Measurements from ENCODE around the gene ABCG4. TPM values are rescaled to one million over a fixed set of nuclear protein-coding genes. Genes with fewer than 3 reads are reported as not detected.

The ABCG4 gene
- total and polyA plus RNA-seq, 2 experiments from 2014 or later = 0.58 to 1.0 TPM

DNA sequence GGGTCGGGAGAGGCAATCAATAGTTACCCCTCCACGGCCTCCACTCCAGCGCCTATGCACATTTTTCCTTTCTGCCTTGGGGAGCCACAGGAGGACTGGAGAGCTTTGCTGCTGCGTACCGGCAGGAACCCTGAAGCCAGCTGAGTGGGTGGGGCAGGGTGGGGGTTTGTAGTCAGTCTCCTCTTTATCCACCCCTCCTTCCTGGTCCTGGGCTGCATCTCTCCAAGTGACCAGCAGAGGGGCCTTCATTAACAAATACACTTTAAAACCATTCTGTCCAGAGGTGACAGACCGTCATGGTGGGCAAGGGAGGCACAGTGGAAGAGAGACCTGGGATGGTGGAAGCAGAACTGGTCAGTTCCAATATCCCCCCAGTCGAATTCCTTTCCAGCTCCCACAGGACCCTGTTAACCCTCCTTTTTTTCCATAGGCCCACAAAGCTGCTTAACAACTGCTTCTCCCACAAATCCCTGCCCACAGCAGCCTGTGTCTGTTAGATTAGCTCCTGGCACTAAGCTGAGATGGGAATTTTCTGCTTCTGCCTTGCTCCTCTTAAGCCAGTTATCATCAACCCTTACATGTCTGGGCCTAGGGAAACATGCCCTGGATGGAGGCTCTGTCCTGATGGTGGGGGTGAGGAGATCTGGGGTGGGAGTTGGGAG, 3.9 kb upstream of the ABCG4 start:
- no peaks in the 10 kb centered on the region for H3K79me2 ChIP-seq (replicated peaks; ENCODE audit: insufficient read depth)
- TF ChIP-seq, protein P1, sequence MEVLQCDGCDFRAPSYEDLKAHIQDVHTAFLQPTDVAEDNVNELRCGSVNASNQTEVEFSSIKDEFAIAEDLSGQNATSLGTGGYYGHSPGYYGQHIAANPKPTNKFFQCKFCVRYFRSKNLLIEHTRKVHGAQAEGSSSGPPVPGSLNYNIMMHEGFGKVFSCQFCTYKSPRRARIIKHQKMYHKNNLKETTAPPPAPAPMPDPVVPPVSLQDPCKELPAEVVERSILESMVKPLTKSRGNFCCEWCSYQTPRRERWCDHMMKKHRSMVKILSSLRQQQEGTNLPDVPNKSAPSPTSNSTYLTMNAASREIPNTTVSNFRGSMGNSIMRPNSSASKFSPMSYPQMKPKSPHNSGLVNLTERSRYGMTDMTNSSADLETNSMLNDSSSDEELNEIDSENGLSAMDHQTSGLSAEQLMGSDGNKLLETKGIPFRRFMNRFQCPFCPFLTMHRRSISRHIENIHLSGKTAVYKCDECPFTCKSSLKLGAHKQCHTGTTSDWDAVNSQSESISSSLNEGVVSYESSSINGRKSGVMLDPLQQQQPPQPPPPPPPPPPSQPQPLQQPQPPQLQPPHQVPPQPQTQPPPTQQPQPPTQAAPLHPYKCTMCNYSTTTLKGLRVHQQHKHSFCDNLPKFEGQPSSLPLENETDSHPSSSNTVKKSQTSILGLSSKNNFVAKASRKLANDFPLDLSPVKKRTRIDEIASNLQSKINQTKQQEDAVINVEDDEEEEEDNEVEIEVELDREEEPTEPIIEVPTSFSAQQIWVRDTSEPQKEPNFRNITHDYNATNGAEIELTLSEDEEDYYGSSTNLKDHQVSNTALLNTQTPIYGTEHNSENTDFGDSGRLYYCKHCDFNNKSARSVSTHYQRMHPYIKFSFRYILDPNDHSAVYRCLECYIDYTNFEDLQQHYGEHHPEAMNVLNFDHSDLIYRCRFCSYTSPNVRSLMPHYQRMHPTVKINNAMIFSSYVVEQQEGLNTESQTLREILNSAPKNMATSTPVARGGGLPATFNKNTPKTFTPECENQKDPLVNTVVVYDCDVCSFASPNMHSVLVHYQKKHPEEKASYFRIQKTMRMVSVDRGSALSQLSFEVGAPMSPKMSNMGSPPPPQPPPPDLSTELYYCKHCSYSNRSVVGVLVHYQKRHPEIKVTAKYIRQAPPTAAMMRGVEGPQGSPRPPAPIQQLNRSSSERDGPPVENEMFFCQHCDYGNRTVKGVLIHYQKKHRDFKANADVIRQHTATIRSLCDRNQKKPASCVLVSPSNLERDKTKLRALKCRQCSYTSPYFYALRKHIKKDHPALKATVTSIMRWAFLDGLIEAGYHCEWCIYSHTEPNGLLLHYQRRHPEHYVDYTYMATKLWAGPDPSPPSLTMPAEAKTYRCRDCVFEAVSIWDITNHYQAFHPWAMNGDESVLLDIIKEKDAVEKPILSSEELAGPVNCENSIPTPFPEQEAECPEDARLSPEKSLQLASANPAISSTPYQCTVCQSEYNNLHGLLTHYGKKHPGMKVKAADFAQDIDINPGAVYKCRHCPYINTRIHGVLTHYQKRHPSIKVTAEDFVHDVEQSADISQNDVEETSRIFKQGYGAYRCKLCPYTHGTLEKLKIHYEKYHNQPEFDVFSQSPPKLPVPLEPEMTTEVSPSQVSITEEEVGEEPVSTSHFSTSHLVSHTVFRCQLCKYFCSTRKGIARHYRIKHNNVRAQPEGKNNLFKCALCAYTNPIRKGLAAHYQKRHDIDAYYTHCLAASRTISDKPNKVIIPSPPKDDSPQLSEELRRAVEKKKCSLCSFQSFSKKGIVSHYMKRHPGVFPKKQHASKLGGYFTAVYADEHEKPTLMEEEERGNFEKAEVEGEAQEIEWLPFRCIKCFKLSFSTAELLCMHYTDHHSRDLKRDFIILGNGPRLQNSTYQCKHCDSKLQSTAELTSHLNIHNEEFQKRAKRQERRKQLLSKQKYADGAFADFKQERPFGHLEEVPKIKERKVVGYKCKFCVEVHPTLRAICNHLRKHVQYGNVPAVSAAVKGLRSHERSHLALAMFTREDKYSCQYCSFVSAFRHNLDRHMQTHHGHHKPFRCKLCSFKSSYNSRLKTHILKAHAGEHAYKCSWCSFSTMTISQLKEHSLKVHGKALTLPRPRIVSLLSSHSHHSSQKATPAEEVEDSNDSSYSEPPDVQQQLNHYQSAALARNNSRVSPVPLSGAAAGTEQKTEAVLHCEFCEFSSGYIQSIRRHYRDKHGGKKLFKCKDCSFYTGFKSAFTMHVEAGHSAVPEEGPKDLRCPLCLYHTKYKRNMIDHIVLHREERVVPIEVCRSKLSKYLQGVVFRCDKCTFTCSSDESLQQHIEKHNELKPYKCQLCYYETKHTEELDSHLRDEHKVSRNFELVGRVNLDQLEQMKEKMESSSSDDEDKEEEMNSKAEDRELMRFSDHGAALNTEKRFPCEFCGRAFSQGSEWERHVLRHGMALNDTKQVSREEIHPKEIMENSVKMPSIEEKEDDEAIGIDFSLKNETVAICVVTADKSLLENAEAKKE (CRISPR knock-in tag; IDR thresholded peaks at IDR 0.05) = no peak
- no peak for TF ChIP-seq CREB1 (CRISPR knock-in tag; IDR thresholded peaks at IDR 0.05; ENCODE audit: low read depth)
- TF ChIP-seq EZH2phosphoT487 (IDR thresholded peaks at IDR 0.05; ENCODE audit: unreplicated experiment) = no peak
- TF ChIP-seq ZNF331 (CRISPR knock-in tag; IDR thresholded peaks at IDR 0.05; ENCODE audit: low read depth) = no peak
- TF ChIP-seq JUNB (IDR thresholded peaks at IDR 0.05; ENCODE audit: unreplicated experiment) = no peak
- no peak for TF ChIP-seq STAT1 (IDR thresholded peaks at IDR 0.05; ENCODE audit: unreplicated experiment)
- peak; percentile 7 for TF ChIP-seq EZH2 (IDR thresholded peaks at IDR 0.05; ENCODE audit: low read depth, unreplicated experiment)
- TF ChIP-seq, protein P2, sequence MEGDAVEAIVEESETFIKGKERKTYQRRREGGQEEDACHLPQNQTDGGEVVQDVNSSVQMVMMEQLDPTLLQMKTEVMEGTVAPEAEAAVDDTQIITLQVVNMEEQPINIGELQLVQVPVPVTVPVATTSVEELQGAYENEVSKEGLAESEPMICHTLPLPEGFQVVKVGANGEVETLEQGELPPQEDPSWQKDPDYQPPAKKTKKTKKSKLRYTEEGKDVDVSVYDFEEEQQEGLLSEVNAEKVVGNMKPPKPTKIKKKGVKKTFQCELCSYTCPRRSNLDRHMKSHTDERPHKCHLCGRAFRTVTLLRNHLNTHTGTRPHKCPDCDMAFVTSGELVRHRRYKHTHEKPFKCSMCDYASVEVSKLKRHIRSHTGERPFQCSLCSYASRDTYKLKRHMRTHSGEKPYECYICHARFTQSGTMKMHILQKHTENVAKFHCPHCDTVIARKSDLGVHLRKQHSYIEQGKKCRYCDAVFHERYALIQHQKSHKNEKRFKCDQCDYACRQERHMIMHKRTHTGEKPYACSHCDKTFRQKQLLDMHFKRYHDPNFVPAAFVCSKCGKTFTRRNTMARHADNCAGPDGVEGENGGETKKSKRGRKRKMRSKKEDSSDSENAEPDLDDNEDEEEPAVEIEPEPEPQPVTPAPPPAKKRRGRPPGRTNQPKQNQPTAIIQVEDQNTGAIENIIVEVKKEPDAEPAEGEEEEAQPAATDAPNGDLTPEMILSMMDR (conservative IDR thresholded peaks at IDR 0.05; ENCODE audit: low read depth in 2 of 2) = peak; percentile 46 to 69
- TF ChIP-seq, protein P3, sequence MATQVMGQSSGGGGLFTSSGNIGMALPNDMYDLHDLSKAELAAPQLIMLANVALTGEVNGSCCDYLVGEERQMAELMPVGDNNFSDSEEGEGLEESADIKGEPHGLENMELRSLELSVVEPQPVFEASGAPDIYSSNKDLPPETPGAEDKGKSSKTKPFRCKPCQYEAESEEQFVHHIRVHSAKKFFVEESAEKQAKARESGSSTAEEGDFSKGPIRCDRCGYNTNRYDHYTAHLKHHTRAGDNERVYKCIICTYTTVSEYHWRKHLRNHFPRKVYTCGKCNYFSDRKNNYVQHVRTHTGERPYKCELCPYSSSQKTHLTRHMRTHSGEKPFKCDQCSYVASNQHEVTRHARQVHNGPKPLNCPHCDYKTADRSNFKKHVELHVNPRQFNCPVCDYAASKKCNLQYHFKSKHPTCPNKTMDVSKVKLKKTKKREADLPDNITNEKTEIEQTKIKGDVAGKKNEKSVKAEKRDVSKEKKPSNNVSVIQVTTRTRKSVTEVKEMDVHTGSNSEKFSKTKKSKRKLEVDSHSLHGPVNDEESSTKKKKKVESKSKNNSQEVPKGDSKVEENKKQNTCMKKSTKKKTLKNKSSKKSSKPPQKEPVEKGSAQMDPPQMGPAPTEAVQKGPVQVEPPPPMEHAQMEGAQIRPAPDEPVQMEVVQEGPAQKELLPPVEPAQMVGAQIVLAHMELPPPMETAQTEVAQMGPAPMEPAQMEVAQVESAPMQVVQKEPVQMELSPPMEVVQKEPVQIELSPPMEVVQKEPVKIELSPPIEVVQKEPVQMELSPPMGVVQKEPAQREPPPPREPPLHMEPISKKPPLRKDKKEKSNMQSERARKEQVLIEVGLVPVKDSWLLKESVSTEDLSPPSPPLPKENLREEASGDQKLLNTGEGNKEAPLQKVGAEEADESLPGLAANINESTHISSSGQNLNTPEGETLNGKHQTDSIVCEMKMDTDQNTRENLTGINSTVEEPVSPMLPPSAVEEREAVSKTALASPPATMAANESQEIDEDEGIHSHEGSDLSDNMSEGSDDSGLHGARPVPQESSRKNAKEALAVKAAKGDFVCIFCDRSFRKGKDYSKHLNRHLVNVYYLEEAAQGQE (IDR thresholded peaks at IDR 0.05; ENCODE audit: unreplicated experiment) = no peak
- H3F3A ChIP-seq (replicated peaks; ENCODE audit: low read depth) = 0 out of 2 replicates have a peak, but pooled peaks cover 14% of the 10 kb centered on the region
- H3K9me3 Mint-ChIP-seq = no peaks in the 10 kb centered on the region
- H3K4me1 ChIP-seq (ENCODE audit: insufficient read depth) = peaks cover 15% of the 10 kb centered on the region
- peak; percentile 94 for DNase-seq (ENCODE audit: low spot score)
- H3K27me3 Mint-ChIP-seq (ENCODE audit: insufficient read depth, low read depth, poor library complexity) = peaks cover 32% of the 10 kb centered on the region
- H3K36me3 ChIP-seq (ENCODE audit: insufficient read depth) = no peaks in the 10 kb centered on the region
- H3K4me3 ChIP-seq = no peak overlapping the region
- H3K4me3 Mint-ChIP-seq = no peak overlapping the region; the same call in 2 of the 3 replicates
- no peak overlapping the region for H3K27ac ChIP-seq (ENCODE audit: low read depth)
- ATAC-seq = peak; percentile 65
- H3K27ac Mint-ChIP-seq = no peak overlapping the region
- H3K9me2 ChIP-seq (ENCODE audit: insufficient read depth) = no peaks in the 10 kb centered on the region
- no peaks in the 10 kb centered on the region for H4K20me1 ChIP-seq (replicated peaks; ENCODE audit: insufficient read depth)
- peaks cover 45% of the 10 kb centered on the region for H3K27me3 ChIP-seq (ENCODE audit: insufficient read depth)
- peak overlapping the region; percentile 96 for H2AFZ ChIP-seq
- peak overlapping the region; percentile 48; the same call in 1 of the 2 replicates for H3K4me2 ChIP-seq
- H3K4me1 Mint-ChIP-seq = peaks cover 24% of the 10 kb centered on the region
- no peaks in the 10 kb centered on the region for H3K36me3 Mint-ChIP-seq (ENCODE audit: low read depth)

Measured in GM23338 (cell line).